Smooth muscle cell (in vitro differentiated cells): Measurements from ENCODE around the gene ITSN2. TPM values are rescaled to one million over a fixed set of nuclear protein-coding genes. Genes with fewer than 3 reads are reported as not detected.

Source experiments
- DNase-seq: peaks from one replicate; lab custom pipeline; 2025; ENCODE audit not compliant: unreplicated experiment; lab: John Stamatoyannopoulos, UW
- H2AFZ ChIP-seq: fragments of 200-600 bp; sonication (generic); 2 replicates; pipeline ENCODE4 v1.6.0; 2016; ENCODE audit warnings: antibody characterized with exemption, low read depth, mild to moderate bottlenecking
- H3F3A ChIP-seq: fragments of 200-600 bp; sonication (generic); 2 replicates; pipeline ENCODE4 v1.6.0; 2017; ENCODE audit warnings: antibody characterized with exemption, low read depth
- H3K27ac ChIP-seq: fragments of 200-600 bp; sonication (generic); 2 replicates; pipeline ENCODE4 v1.5.1; 2016; ENCODE audit warnings: low read depth, mild to moderate bottlenecking
- H3K27me3 ChIP-seq: fragments of 200-600 bp; sonication (generic); 2 replicates; pipeline ENCODE4 v1.6.1; 2016; ENCODE audit warnings: low read depth, mild to moderate bottlenecking
- H3K36me3 ChIP-seq: fragments of 200-600 bp; sonication (generic); 2 replicates; pipeline ENCODE4 v1.5.1; 2016; ENCODE audit warnings: low read depth
- H3K4me1 ChIP-seq: fragments of 200-600 bp; sonication (generic); 2 replicates; pipeline ENCODE4 v1.5.1; 2016; ENCODE audit warnings: low read depth
- H3K4me2 ChIP-seq: fragments of 200-600 bp; sonication (generic); 2 replicates; pipeline ENCODE4 v1.6.0; 2016; ENCODE audit warnings: mild to moderate bottlenecking
- H3K4me3 ChIP-seq: fragments of 200-600 bp; sonication (generic); 2 replicates; pipeline ENCODE4 v1.5.1; 2016; ENCODE audit warnings: mild to moderate bottlenecking
- H3K79me2 ChIP-seq: fragments of 200-600 bp; sonication (generic); 2 replicates; pipeline ENCODE4 v1.6.0; 2016; ENCODE audit warnings: low read depth, mild to moderate bottlenecking
- H3K9ac ChIP-seq: fragments of 200-600 bp; sonication (generic); 2 replicates; pipeline ENCODE4 v1.6.0; 2016; ENCODE audit warnings: low read depth
- H3K9me3 ChIP-seq: fragments of 200-600 bp; sonication (generic); replicated peaks from 2 replicates; pipeline ENCODE4 v1.5.1; 2016; ENCODE audit warnings: low read depth
- H4K20me1 ChIP-seq: fragments of 200-600 bp; sonication (generic); 2 replicates; pipeline ENCODE4 v1.6.0; 2016; ENCODE audit warnings: low read depth
- CTCF ChIP-seq: fragments of 200-600 bp; sonication (generic); IDR thresholded peaks from 2 replicates; pipeline ENCODE4 v1.5.1; 2017; ENCODE audit warnings: borderline replicate concordance, mild to moderate bottlenecking, antibody characterized with exemption; ENCODE audit not compliant: insufficient read depth, poor library complexity, severe bottlenecking
- WGBS: methylation state at CpG from one replicate; pipeline ENCODE4 v1.1.7; 2016; ENCODE audit warnings: low lambda C conversion rate; 5-methylcytosine and 5-hydroxymethylcytosine counted together
- polyA plus RNA-seq: library from polyadenylated mRNA; unstranded; fragments of >200 nt; fragmentation: Nextera tagmentation; extraction: Ambion mirVana; gene quantifications from 2 replicates; pipeline ENCODE4 v1.2.1, GENCODE V29; 2016
- total RNA-seq: library from RNA; depleted of rRNA; stranded (reverse); fragments of >200 nt; gene quantifications from 2 replicates; pipeline ENCODE4 v1.2.3, GENCODE V29; 2014

Gene ITSN2
- total and polyA plus RNA-seq, 2 experiments from 2014 or later, result 8.5 to 19.6 TPM

GRCh38 chr2:24241528-24241927 is 118.8 kb downstream of the ITSN2 start:
- Histone ChIP-seq H3K9me3 (no peaks in the 10 kb centered on the region), H3K4me1 (no peaks in the 10 kb centered on the region), H3K27ac (no peak overlapping the region), H4K20me1 (no peaks in the 10 kb centered on the region), H3K4me2 (no peak overlapping the region), H2AFZ (no peak overlapping the region), H3K9ac (no peak overlapping the region), H3K79me2 (no peaks in the 10 kb centered on the region), H3K4me3 (no peak overlapping the region), H3K27me3 (no peaks in the 10 kb centered on the region), H3K36me3 (peaks cover 5% of the 10 kb centered on the region), H3F3A (no peaks in the 10 kb centered on the region)
- TF ChIP-seq CTCF, result no peak
- DNase-seq, result no peak

GRCh38 chr2:24239553-24239952 is 120.8 kb downstream of the ITSN2 start:
- WGBS, result 100% methylated on average over 1 of the region's 1 CpG
- Histone ChIP-seq H3K27me3 (no peaks in the 10 kb centered on the region), H4K20me1 (no peaks in the 10 kb centered on the region), H3K4me1 (no peaks in the 10 kb centered on the region), H2AFZ (no peak overlapping the region), H3F3A (no peaks in the 10 kb centered on the region), H3K9me3 (no peaks in the 10 kb centered on the region), H3K27ac (no peak overlapping the region), H3K36me3 (no peaks in the 10 kb centered on the region), H3K4me3 (no peak overlapping the region), H3K79me2 (no peaks in the 10 kb centered on the region), H3K4me2 (no peak overlapping the region), H3K9ac (no peak overlapping the region)
- no peak for DNase-seq
- no peak for TF ChIP-seq CTCF

- Histone ChIP-seq H3K4me2 (no peak overlapping the region), H3K4me1 (peaks cover 5% of the 10 kb centered on the region), H3K36me3 (no peaks in the 10 kb centered on the region), H4K20me1 (no peaks in the 10 kb centered on the region), H3K79me2 (no peaks in the 10 kb centered on the region), H3F3A (no peaks in the 10 kb centered on the region), H3K9ac (no peak overlapping the region), H3K27me3 (no peaks in the 10 kb centered on the region), H3K27ac (no peak overlapping the region), H3K4me3 (no peak overlapping the region), H2AFZ (no peak overlapping the region), H3K9me3 (no peaks in the 10 kb centered on the region)
- no peak for DNase-seq
- no peak for TF ChIP-seq CTCF
- WGBS, result 79% methylated on average over 2 of the region's 2 CpGs
Measured at GRCh38 chr2:24238158-24238557, 122.2 kb downstream of the ITSN2 start.

- no peak overlapping the region for H2AFZ ChIP-seq
- no peak for TF ChIP-seq CTCF
Measured at GRCh38 chr2:24237313-24237712, 123.0 kb downstream of the ITSN2 start.

More at GRCh38 chr2:24237313-24237712, 123.0 kb downstream of the ITSN2 start:
- Histone ChIP-seq H3K36me3 (no peaks in the 10 kb centered on the region), H3K4me1 (peaks cover 5% of the 10 kb centered on the region), H3K9me3 (no peaks in the 10 kb centered on the region), H3K9ac (no peak overlapping the region), H4K20me1 (no peaks in the 10 kb centered on the region), H3K79me2 (no peaks in the 10 kb centered on the region), H3K4me3 (no peak overlapping the region), H3K27ac (no peak overlapping the region), H3F3A (no peaks in the 10 kb centered on the region), H3K4me2 (no peak overlapping the region), H3K27me3 (no peaks in the 10 kb centered on the region)
- WGBS, result 96% methylated on average over 1 of the region's 1 CpG
- no peak for DNase-seq
